Ovary (tissue), 3 donors: ENCODE results near the gene PPP5C.

Source experiments
- EP300 ChIP-seq: sonication (generic); formaldehyde crosslinking; IDR thresholded peaks from one replicate; pipeline ENCODE4 v1.6.1; 2017; ENCODE audit warnings: antibody characterized with exemption
- POLR2A ChIP-seq: fragments of 450-650 bp; IDR thresholded peaks from one replicate; pipeline ENCODE4 v1.6.1; 2017; ENCODE audit warnings: antibody characterized with exemption, mild to moderate bottlenecking, moderate library complexity
- TF ChIP-seq, protein P1 (sequence below), 3 donors: fragments of 450-650 bp in 2 of 3; fragments of 200-600 bp in 1 of 3; IDR thresholded peaks; one replicate each; pipeline versions ENCODE4 v1.5.1 to v1.8.0; 2016 to 2022; ENCODE audit warnings: antibody characterized with exemption in 3 of 3, mild to moderate bottlenecking in 1 of 3
- donor health status: DM: no; HTN: no; CAD: no.

DNA sequence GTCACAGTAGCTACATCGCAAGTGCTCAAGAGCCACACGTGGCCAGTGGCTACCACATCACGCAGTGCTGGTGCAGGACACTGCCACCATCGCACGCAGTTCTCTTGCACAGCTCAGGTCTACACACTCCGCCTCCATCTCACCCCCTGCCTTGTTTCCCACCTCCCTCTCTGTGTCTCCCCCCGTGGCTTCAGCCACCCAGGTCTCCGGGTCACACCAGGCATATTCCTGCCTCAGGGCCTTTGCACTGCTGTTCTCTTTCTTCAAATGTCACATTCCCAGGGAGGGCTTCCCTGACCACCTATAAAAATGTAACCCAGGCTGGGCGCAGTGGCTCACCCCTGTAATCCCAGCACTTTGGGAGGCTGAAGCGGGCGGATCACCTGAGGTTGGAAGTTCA is 55.8 kb downstream of the PPP5C start:
- TF ChIP-seq, protein P1, sequence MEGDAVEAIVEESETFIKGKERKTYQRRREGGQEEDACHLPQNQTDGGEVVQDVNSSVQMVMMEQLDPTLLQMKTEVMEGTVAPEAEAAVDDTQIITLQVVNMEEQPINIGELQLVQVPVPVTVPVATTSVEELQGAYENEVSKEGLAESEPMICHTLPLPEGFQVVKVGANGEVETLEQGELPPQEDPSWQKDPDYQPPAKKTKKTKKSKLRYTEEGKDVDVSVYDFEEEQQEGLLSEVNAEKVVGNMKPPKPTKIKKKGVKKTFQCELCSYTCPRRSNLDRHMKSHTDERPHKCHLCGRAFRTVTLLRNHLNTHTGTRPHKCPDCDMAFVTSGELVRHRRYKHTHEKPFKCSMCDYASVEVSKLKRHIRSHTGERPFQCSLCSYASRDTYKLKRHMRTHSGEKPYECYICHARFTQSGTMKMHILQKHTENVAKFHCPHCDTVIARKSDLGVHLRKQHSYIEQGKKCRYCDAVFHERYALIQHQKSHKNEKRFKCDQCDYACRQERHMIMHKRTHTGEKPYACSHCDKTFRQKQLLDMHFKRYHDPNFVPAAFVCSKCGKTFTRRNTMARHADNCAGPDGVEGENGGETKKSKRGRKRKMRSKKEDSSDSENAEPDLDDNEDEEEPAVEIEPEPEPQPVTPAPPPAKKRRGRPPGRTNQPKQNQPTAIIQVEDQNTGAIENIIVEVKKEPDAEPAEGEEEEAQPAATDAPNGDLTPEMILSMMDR (IDR thresholded peaks at IDR 0.05): no peak
- TF ChIP-seq POLR2A (no peak), EP300 (no peak)
